Measurements from ENCODE around the gene UBE2V1.

DNA sequence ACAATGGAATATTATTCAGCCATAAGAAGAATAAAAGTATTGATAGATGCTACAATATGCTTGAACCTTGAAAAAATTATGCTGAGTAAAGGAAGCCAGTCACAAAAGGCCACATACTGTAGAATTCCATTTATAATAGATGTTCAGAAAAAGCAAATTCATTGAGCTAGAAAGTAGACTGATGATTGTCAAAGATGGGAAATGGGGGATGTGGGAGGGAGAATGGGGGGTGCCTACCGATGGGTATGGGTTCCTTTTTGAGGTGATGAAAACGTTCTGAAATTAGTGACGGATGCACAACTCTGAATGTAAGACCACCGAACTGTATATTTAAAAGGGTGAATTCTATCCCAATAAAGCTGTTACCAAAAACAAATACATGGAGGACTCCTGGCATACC, 18.4 kb downstream of the UBE2V1 start:
- TF ChIP-seq, protein P1, sequence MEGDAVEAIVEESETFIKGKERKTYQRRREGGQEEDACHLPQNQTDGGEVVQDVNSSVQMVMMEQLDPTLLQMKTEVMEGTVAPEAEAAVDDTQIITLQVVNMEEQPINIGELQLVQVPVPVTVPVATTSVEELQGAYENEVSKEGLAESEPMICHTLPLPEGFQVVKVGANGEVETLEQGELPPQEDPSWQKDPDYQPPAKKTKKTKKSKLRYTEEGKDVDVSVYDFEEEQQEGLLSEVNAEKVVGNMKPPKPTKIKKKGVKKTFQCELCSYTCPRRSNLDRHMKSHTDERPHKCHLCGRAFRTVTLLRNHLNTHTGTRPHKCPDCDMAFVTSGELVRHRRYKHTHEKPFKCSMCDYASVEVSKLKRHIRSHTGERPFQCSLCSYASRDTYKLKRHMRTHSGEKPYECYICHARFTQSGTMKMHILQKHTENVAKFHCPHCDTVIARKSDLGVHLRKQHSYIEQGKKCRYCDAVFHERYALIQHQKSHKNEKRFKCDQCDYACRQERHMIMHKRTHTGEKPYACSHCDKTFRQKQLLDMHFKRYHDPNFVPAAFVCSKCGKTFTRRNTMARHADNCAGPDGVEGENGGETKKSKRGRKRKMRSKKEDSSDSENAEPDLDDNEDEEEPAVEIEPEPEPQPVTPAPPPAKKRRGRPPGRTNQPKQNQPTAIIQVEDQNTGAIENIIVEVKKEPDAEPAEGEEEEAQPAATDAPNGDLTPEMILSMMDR (IDR thresholded peaks at IDR 0.05), result no peak
- no peak for TF ChIP-seq POLR2AphosphoS5 (IDR thresholded peaks at IDR 0.05)
